H9 (cell line): ENCODE measurements around the gene TRIM50. TPM values are rescaled to one million over a fixed set of nuclear protein-coding genes. Genes with fewer than 3 reads are reported as not detected.

ENCODE experiments used
- DNase-seq: peaks from one replicate; pipeline ENCODE4 v3.0.0-alpha.2; 2017
- H2AFZ ChIP-seq: one replicate; pipeline ENCODE4 v1.6.1; 2013; ENCODE audit warnings: mild to moderate bottlenecking, low read length, control low read depth, moderate library complexity
- H2AK5ac ChIP-seq: 2 replicates; pipeline ENCODE4 v1.6.1; 2013; ENCODE audit warnings: low read length, control low read depth, mixed read lengths; ENCODE audit not compliant: insufficient read length
- H2BK120ac ChIP-seq: one replicate; pipeline ENCODE4 v1.6.1; 2013; ENCODE audit warnings: low read depth, mild to moderate bottlenecking, low read length, control low read depth, inconsistent platforms; ENCODE audit not compliant: poor library complexity, severe bottlenecking
- H2BK12ac ChIP-seq: 2 replicates; pipeline ENCODE4 v1.6.1; 2013; ENCODE audit warnings: low read length, control low read depth, mixed read lengths, low read depth; ENCODE audit not compliant: insufficient read length
- H2BK15ac ChIP-seq: 2 replicates; pipeline ENCODE4 v1.6.1; 2013; ENCODE audit warnings: low read depth, low read length, control low read depth
- H2BK20ac ChIP-seq: one replicate; pipeline ENCODE4 v1.6.1; 2013; ENCODE audit warnings: low read depth, mild to moderate bottlenecking, low read length, control low read depth, inconsistent platforms; ENCODE audit not compliant: poor library complexity, severe bottlenecking
- H2BK5ac ChIP-seq: 2 replicates; pipeline ENCODE4 v1.6.1; 2013; ENCODE audit warnings: low read length, control low read depth, mixed read lengths; ENCODE audit not compliant: insufficient read length
- H3K14ac ChIP-seq: 2 replicates; pipeline ENCODE4 v1.6.1; 2013; ENCODE audit warnings: low read length, control low read depth; ENCODE audit not compliant: insufficient read depth
- H3K18ac ChIP-seq: 2 replicates; pipeline ENCODE4 v1.6.1; 2013; ENCODE audit warnings: low read depth, mild to moderate bottlenecking, mixed read lengths, low read length, control low read depth; ENCODE audit not compliant: insufficient read length
- H3K23ac ChIP-seq: 2 replicates; pipeline ENCODE4 v1.6.1; 2013; ENCODE audit warnings: low read length, control low read depth, mixed read lengths, low read depth; ENCODE audit not compliant: insufficient read length
- H3K23me2 ChIP-seq: 2 replicates; pipeline ENCODE4 v1.6.1; 2013; ENCODE audit warnings: low read depth, mild to moderate bottlenecking, mixed read lengths, low read length, control low read depth; ENCODE audit not compliant: insufficient read length, poor library complexity, severe bottlenecking
- H3K27ac ChIP-seq: 2 replicates; pipeline ENCODE4 v1.5.1; 2013; ENCODE audit warnings: low read length, control low read depth, mixed read lengths, low read depth; ENCODE audit not compliant: insufficient read length
- H3K27me3 ChIP-seq: 2 replicates; pipeline ENCODE4 v1.6.1; 2013; ENCODE audit warnings: low read length, control low read depth, inconsistent platforms; ENCODE audit not compliant: insufficient read depth
- H3K4ac ChIP-seq: 2 replicates; pipeline ENCODE4 v1.6.1; 2013; ENCODE audit warnings: low read depth, mild to moderate bottlenecking, control low read depth, inconsistent platforms, low read length, moderate library complexity
- H3K4me1 ChIP-seq: 2 replicates; pipeline ENCODE4 v1.6.1; 2013; ENCODE audit warnings: low read length, control low read depth, inconsistent platforms; ENCODE audit not compliant: insufficient read depth
- H3K4me2 ChIP-seq: 2 replicates; pipeline ENCODE4 v1.6.1; 2013; ENCODE audit warnings: low read length, control low read depth, mixed read lengths; ENCODE audit not compliant: insufficient read length, insufficient read depth
- H3K56ac ChIP-seq: 2 replicates; pipeline ENCODE4 v1.6.1; 2013; ENCODE audit warnings: low read depth, mild to moderate bottlenecking, mixed read lengths, low read length, control low read depth; ENCODE audit not compliant: insufficient read length
- H3K79me1 ChIP-seq: 2 replicates; pipeline ENCODE4 v1.6.1; 2013; ENCODE audit warnings: low read depth, mild to moderate bottlenecking, moderate library complexity, low read length, control low read depth, inconsistent platforms; ENCODE audit not compliant: insufficient read depth, poor library complexity, severe bottlenecking
- H3K79me2 ChIP-seq: 2 replicates; pipeline ENCODE4 v1.6.1; 2013; ENCODE audit warnings: low read length, control low read depth, inconsistent platforms; ENCODE audit not compliant: insufficient read depth
- H3K9ac ChIP-seq: 2 replicates; pipeline ENCODE4 v1.6.1; 2013; ENCODE audit warnings: low read length, control low read depth, mixed read lengths; ENCODE audit not compliant: insufficient read length; ENCODE audit errors: extremely low read depth
- H3K9me3 ChIP-seq: one replicate; pipeline ENCODE4 v1.6.1; 2013; ENCODE audit warnings: low read depth, low read length, inconsistent platforms; ENCODE audit not compliant: control insufficient read depth
- H3T11ph ChIP-seq: one replicate; pipeline ENCODE4 v1.6.1; 2013; ENCODE audit warnings: mild to moderate bottlenecking, low read length, control low read depth, inconsistent platforms
- H4K20me1 ChIP-seq: one replicate; pipeline ENCODE4 v1.6.1; 2013; ENCODE audit not compliant: control insufficient read depth, insufficient read length, insufficient read depth
- H4K5ac ChIP-seq: 2 replicates; pipeline ENCODE4 v1.6.1; 2013; ENCODE audit warnings: low read depth, mild to moderate bottlenecking, mixed read lengths, low read length, control low read depth; ENCODE audit not compliant: insufficient read length
- H4K8ac ChIP-seq: replicated peaks from 2 replicates; pipeline ENCODE4 v1.6.1; 2013; ENCODE audit warnings: low read length, control low read depth, mixed read lengths, low read depth; ENCODE audit not compliant: insufficient read length
- H4K91ac ChIP-seq: 2 replicates; pipeline ENCODE4 v1.6.1; 2013; ENCODE audit warnings: low read depth, mild to moderate bottlenecking, moderate library complexity, mixed read lengths, low read length, control low read depth; ENCODE audit not compliant: insufficient read length
- H3K27ac Mint-ChIP-seq, 3 experiments: 2 replicates in 2 of 3; 3 replicates in 1 of 3; pipeline ENCODE4 v1.8.0; 2020 to 2021; ENCODE audit warnings: mixed read lengths in 3 of 3, mild to moderate bottlenecking in 1 of 3, moderate library complexity in 1 of 3
- H3K27me3 Mint-ChIP-seq: 2 replicates; pipeline ENCODE4 v1.8.0; 2021; ENCODE audit warnings: low read depth, mild to moderate bottlenecking, moderate library complexity, mixed read lengths
- H3K36me3 Mint-ChIP-seq, 3 experiments: 2 replicates in 2 of 3; 3 replicates in 1 of 3; pipeline ENCODE4 v1.8.0; 2020 to 2021; ENCODE audit warnings: low read depth in 3 of 3, mixed read lengths in 3 of 3; ENCODE audit not compliant: insufficient read depth in 1 of 3
- H3K4me1 Mint-ChIP-seq, 2 experiments: 2 replicates each; pipeline ENCODE4 v1.8.0; 2020; ENCODE audit warnings: mixed read lengths in 2 of 2
- H3K4me3 Mint-ChIP-seq, 2 experiments: 2 replicates in 1 of 2; 3 replicates in 1 of 2; pipeline ENCODE4 v1.8.0; 2020 to 2021; ENCODE audit warnings: mild to moderate bottlenecking in 2 of 2, mixed read lengths in 2 of 2, moderate library complexity in 1 of 2
- H3K9me3 Mint-ChIP-seq, 2 experiments: 2 replicates in 1 of 2; 3 replicates in 1 of 2; pipeline ENCODE4 v1.8.0; 2020; ENCODE audit warnings: mild to moderate bottlenecking in 2 of 2, mixed read lengths in 2 of 2, moderate library complexity in 1 of 2
- CTCF ChIP-seq: fragments of 200-600 bp; sonication (generic); conservative IDR thresholded peaks from 3 replicates; pipeline ENCODE4 v1.8.0; 2021; ENCODE audit warnings: antibody characterized with exemption, mild to moderate bottlenecking
- WGBS: extraction: QIAGEN DNeasy Blood & Tissue Kit; methylation state at CpG from one replicate; pipeline ENCODE4 v1.1.7; 2013; ENCODE audit warnings: missing lambda C conversion rate, low lambda C conversion rate, mixed read lengths; ENCODE audit not compliant: insufficient read length; ENCODE audit errors: extremely low coverage; 5-methylcytosine and 5-hydroxymethylcytosine counted together
- total RNA-seq: library from RNA; stranded (reverse); gene quantifications from 2 replicates; pipeline ENCODE4 v1.2.1, GENCODE V29; 2021

Gene TRIM50
- total RNA-seq, 1 experiment from 2014 or later: not detected

GRCh38 chr7:73343671-73344380 is 15.9 kb upstream of the TRIM50 start:
- H3K79me1 ChIP-seq: no peaks in the 10 kb centered on the region
- DNase-seq: no peak
- H4K8ac ChIP-seq: no peak overlapping the region
- H3K4me2 ChIP-seq: no peak overlapping the region
- no peak overlapping the region for H2BK15ac ChIP-seq
- no peak overlapping the region for H2BK20ac ChIP-seq
- H3K18ac ChIP-seq: no peak overlapping the region
- Mint-ChIP-seq H3K27me3 (peaks cover 5% of the 10 kb centered on the region; the same call in 1 of the 2 replicates), H3K9me3 (no peaks in the 10 kb centered on the region), H3K4me3 (no peak overlapping the region), H3K27ac (no peak overlapping the region), H3K4me1 (peaks cover 27 to 28% of the 10 kb centered on the region in 2 experiments), H3K36me3 (no peaks in the 10 kb centered on the region; a peak in 1 of 7 replicates)
- H2AFZ ChIP-seq: no peak overlapping the region
- H3K27me3 ChIP-seq: no peaks in the 10 kb centered on the region
- H3K9me3 ChIP-seq: no peaks in the 10 kb centered on the region
- no peak overlapping the region for H3T11ph ChIP-seq
- no peak overlapping the region for H2BK120ac ChIP-seq
- H3K4ac ChIP-seq: no peak overlapping the region
- no peak overlapping the region for H4K91ac ChIP-seq
- H3K56ac ChIP-seq: no peak overlapping the region
- no CpG with 5 or more reads among the region's 7 CpGs for WGBS
- TF ChIP-seq CTCF: no peak
- peaks cover 5% of the 10 kb centered on the region; the same call in 1 of the 2 replicates for H3K4me1 ChIP-seq
- H2BK12ac ChIP-seq: no peak overlapping the region
- no peak overlapping the region for H2BK5ac ChIP-seq
- no peaks in the 10 kb centered on the region for H3K23me2 ChIP-seq
- no peak overlapping the region for H3K9ac ChIP-seq
- H3K79me2 ChIP-seq: no peaks in the 10 kb centered on the region
- H4K20me1 ChIP-seq: no peaks in the 10 kb centered on the region
- no peak overlapping the region for H3K14ac ChIP-seq
- H3K23ac ChIP-seq: no peak overlapping the region
- no peak overlapping the region for H3K27ac ChIP-seq
- H4K5ac ChIP-seq: no peak overlapping the region
- H2AK5ac ChIP-seq: no peak overlapping the region
